Measurements from ENCODE around the gene NBEA. TPM values are rescaled to one million over a fixed set of nuclear protein-coding genes. Genes with fewer than 3 reads are reported as not detected.

The NBEA gene
- total RNA-seq, 1 experiment from 2014 or later: 4.1 TPM

DNA sequence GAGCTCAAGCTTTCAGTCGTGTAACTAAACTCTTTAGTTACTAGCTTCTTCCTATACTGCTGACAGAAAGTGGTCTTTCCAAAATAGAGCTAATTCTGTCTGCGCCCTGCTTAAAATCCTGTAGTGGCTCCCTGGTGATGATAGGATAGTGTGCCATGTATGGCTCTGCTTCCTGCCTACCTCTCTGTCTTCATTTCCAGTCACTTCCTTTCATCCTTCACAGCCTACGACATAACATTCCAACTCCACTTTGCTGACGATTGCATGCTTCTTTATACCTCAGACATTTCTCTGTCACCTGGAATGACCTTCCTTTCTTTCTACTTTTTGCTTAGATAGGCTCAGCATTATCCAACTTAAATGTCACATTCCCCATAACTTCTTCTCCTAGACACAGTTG lies 343.6 kb downstream of the NBEA start (continued):
- no peak for TF ChIP-seq ZNF274 (IDR thresholded peaks at IDR 0.05; ENCODE audit: low read depth, low read length)
- no peak for TF ChIP-seq TCF7L2 (IDR thresholded peaks at IDR 0.05; ENCODE audit: borderline replicate concordance, extremely low read depth, insufficient read depth, insufficient read length)
- TF ChIP-seq, protein P1, sequence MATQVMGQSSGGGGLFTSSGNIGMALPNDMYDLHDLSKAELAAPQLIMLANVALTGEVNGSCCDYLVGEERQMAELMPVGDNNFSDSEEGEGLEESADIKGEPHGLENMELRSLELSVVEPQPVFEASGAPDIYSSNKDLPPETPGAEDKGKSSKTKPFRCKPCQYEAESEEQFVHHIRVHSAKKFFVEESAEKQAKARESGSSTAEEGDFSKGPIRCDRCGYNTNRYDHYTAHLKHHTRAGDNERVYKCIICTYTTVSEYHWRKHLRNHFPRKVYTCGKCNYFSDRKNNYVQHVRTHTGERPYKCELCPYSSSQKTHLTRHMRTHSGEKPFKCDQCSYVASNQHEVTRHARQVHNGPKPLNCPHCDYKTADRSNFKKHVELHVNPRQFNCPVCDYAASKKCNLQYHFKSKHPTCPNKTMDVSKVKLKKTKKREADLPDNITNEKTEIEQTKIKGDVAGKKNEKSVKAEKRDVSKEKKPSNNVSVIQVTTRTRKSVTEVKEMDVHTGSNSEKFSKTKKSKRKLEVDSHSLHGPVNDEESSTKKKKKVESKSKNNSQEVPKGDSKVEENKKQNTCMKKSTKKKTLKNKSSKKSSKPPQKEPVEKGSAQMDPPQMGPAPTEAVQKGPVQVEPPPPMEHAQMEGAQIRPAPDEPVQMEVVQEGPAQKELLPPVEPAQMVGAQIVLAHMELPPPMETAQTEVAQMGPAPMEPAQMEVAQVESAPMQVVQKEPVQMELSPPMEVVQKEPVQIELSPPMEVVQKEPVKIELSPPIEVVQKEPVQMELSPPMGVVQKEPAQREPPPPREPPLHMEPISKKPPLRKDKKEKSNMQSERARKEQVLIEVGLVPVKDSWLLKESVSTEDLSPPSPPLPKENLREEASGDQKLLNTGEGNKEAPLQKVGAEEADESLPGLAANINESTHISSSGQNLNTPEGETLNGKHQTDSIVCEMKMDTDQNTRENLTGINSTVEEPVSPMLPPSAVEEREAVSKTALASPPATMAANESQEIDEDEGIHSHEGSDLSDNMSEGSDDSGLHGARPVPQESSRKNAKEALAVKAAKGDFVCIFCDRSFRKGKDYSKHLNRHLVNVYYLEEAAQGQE (IDR thresholded peaks at IDR 0.05; ENCODE audit: low read depth): no peak
- TF ChIP-seq SRF (IDR thresholded peaks at IDR 0.05; ENCODE audit: low read depth): no peak

DNA sequence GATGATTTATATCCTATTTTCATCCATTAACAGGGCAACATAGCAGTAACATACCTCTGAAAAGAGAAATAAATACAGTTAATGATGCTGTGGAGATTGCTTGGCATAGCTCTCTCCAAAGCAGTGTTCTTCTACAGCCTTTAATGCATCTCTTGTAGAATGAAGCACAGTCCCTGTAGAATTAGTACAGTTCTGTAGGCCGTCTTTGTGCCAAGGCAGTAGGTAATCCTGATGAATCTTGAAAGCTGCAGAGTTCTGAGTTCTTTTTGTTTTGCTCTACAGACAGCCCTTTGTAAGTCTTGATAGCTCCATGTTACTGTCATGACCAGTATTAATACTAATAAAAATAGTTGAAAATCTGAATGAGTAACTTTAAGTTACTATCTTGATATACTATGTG lies 350.3 kb downstream of the NBEA start:
- Histone ChIP-seq H2AFZ (ENCODE audit: low read depth, low read length, poor library complexity, severe bottlenecking) (no peak overlapping the region), H3K4me3 (replicated peaks in 1 of 2; ENCODE audit: low read depth in 1 of 2, low read length in 2 of 2) (no peak overlapping the region), H3K4me2 (ENCODE audit: low read length) (no peak overlapping the region), H3K9ac (ENCODE audit: low read length) (no peak overlapping the region), H3K79me2 (ENCODE audit: insufficient read depth, low read length) (no peaks in the 10 kb centered on the region), H3K27ac (ENCODE audit: low read depth, low read length) (no peak overlapping the region), H3K4me1 (ENCODE audit: control insufficient read depth in 1 of 2, insufficient read depth in 2 of 2, low read length in 2 of 2) (no peaks in the 10 kb centered on the region), H3K9me3 (ENCODE audit: control insufficient read depth in 1 of 2, insufficient read depth in 1 of 2, low read depth in 1 of 2, low read length in 2 of 2) (no peaks in the 10 kb centered on the region), H3K9me2 (ENCODE audit: insufficient read depth) (no peaks in the 10 kb centered on the region), H3K27me3 (ENCODE audit: insufficient read depth, low read length) (no peaks in the 10 kb centered on the region), H3K36me3 (ENCODE audit: control insufficient read depth in 1 of 2, insufficient read depth in 2 of 2, low read length in 2 of 2) (no peaks in the 10 kb centered on the region), H4K20me1 (ENCODE audit: insufficient read depth) (no peaks in the 10 kb centered on the region)
- no TSS peak for BruUV-seq (replicated peaks)
- ATAC-seq (no peak), DNase-seq (ENCODE audit: low read depth, low spot score) (no peak)
- intact Hi-C loops (cut with micrococcal nuclease): no loop called here
- TF ChIP-seq ELF1 (IDR thresholded peaks at IDR 0.05; ENCODE audit: borderline replicate concordance, low read depth) (no peak), RAD21 (IDR thresholded peaks at IDR 0.05; ENCODE audit: low read depth) (no peak), SRF (IDR thresholded peaks at IDR 0.05; ENCODE audit: low read depth) (no peak), POLR2AphosphoS5 (IDR thresholded peaks at IDR 0.05; ENCODE audit: low read depth, low read length) (no peak), ZNF274 (IDR thresholded peaks at IDR 0.05; ENCODE audit: low read depth, low read length) (no peak), POLR2A (IDR thresholded peaks at IDR 0.05; ENCODE audit: borderline replicate concordance, extremely low read depth, insufficient read depth, insufficient read length) (no peak), CEBPB (IDR thresholded peaks at IDR 0.05; ENCODE audit: low read depth) (no peak), SIN3A (IDR thresholded peaks at IDR 0.05; ENCODE audit: low read depth) (no peak), EGR1 (IDR thresholded peaks at IDR 0.05; ENCODE audit: low read depth) (no peak), ZFX (IDR thresholded peaks at IDR 0.05) (no peak), EZH2phosphoT487 (IDR thresholded peaks at IDR 0.05; ENCODE audit: borderline replicate concordance) (no peak), FOSL1 (IDR thresholded peaks at IDR 0.05; ENCODE audit: low read depth) (no peak), JUND (IDR thresholded peaks at IDR 0.05) (no peak), TCF7L2 (IDR thresholded peaks at IDR 0.05; ENCODE audit: borderline replicate concordance, extremely low read depth, insufficient read depth, insufficient read length) (no peak), YY1 (IDR thresholded peaks at IDR 0.05; ENCODE audit: extremely low read depth, insufficient replicate concordance, low read depth, low read length) (no peak)
- TF ChIP-seq, protein P2, sequence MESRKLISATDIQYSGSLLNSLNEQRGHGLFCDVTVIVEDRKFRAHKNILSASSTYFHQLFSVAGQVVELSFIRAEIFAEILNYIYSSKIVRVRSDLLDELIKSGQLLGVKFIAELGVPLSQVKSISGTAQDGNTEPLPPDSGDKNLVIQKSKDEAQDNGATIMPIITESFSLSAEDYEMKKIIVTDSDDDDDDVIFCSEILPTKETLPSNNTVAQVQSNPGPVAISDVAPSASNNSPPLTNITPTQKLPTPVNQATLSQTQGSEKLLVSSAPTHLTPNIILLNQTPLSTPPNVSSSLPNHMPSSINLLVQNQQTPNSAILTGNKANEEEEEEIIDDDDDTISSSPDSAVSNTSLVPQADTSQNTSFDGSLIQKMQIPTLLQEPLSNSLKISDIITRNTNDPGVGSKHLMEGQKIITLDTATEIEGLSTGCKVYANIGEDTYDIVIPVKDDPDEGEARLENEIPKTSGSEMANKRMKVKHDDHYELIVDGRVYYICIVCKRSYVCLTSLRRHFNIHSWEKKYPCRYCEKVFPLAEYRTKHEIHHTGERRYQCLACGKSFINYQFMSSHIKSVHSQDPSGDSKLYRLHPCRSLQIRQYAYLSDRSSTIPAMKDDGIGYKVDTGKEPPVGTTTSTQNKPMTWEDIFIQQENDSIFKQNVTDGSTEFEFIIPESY (IDR thresholded peaks at IDR 0.05; ENCODE audit: extremely low read depth, insufficient replicate concordance, low read length): no peak
- ChIA-PET CTCF (no interaction called here), RAD21 (ENCODE audit: low non-redundant PET in 1 of 2, low total read pairs in 2 of 2, uncharacterized antibody in 2 of 2, unreplicated experiment in 2 of 2) (no interaction called here), POLR2A (no interaction called here)
